HS-27A (cell line): ENCODE measurements around the gene NCBP1.
A peak's percentile ranks its signal among the peaks of the same experiment; 100 is the strongest.

ENCODE experiments used
- DNase-seq: peaks from one replicate; pipeline ENCODE4 v3.0.0-alpha.2; 2012; ENCODE audit warnings: low read depth, missing footprints

The NCBP1 gene

GRCh38 chr9:97627624-97628023 lies 6.0 kb upstream of the NCBP1 start:
- DNase-seq = no peak

DNA sequence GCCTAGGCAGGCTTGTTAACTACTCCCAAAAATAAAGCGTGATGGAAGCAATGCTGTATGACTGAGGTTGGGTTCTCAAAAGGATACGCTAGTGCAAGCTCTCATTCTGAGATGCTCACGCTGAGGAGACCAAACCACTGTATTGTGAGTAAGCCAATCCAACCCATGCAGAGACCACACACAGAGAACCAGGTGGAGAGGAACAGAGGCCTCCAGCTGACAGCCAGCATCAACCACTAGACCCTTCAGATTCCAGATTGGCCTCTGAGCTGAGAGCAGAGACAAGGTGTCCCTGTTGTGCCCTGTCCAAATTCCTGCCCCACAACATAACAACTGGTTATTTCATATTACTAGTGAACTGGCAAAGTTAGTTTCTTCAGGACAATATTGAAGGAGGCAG lies 5.0 kb upstream of the NCBP1 start:
- DNase-seq = no peak

DNA sequence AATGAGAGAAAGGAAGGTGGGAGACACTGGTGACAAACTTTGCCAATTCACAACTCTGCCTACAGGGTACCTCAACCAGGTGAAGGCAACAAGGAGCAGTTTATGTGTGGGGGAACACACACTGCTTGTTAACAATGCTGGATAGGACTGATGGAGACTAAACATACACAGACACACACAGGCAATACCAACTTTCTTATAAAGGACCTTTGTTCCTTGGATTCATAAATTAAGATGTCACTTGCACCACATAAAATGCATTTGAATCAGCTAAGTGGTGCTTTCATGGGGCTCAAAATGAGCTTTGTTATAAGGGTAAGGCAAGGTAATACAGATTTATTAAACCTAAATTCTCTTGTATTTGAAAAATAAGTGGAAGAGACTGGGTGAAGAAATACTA lies 4.5 kb upstream of the NCBP1 start:
- no peak for DNase-seq

- DNase-seq = no peak
These were observed 3.0 kb upstream of the NCBP1 start for GRCh38 chr9:97630591-97630990.

GRCh38 chr9:97632248-97632984 lies 1.2 kb upstream of the NCBP1 start:
- peak; percentile 76 for DNase-seq

DNA sequence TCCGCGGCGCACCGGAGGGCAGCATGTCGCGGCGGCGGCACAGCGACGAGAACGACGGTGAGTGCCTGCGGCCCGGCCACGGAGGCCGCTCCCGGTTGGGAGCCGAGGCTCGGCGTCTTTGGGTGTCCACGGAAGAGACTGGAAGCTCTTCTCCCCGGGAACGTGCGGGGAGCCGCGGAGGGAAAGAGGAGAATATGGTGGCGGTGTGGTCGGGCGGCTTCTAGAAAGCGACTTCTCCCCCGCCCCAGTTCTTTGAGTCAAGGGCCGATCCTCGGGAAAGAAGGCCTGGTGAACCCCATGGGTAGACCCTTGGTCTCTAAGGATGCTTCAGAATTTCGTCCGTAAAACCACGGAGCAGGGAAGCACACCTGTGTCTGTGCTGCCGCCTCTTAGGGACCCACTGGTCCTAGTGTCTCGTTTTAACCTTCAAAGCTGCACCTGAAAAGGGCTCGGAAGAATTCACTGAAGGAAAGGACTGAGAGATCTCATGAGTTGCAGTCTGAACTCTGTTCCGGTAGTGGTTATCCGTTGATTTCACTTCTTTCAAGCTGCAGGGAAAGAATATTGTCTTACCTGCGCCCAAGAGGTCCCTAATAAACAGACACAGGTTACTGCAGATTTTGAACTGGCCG lies 354 bp downstream of the NCBP1 start:
- DNase-seq = no peak

DNA sequence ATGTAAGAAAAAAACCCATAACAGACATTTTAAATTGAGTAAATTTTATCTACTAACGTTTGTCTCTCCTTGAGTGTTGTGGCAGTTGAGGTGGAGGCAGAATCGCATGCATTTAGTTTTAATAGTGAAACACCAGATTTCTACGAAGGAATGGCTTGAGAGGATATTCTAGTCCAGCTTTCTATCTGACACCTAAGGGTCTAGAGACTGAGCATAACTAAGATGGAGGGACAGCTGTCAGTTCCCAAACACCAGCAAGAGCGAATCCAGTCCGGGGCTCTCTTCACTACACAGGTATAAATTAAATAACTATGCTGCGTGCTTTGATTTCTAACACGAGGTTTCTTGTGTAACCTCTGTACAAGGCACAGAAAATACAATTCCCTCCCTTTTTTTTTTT lies 1.4 kb downstream of the NCBP1 start:
- DNase-seq = no peak

- no peak for DNase-seq
These were observed 3.3 kb downstream of the NCBP1 start for GRCh38 chr9:97636903-97637302.

DNA sequence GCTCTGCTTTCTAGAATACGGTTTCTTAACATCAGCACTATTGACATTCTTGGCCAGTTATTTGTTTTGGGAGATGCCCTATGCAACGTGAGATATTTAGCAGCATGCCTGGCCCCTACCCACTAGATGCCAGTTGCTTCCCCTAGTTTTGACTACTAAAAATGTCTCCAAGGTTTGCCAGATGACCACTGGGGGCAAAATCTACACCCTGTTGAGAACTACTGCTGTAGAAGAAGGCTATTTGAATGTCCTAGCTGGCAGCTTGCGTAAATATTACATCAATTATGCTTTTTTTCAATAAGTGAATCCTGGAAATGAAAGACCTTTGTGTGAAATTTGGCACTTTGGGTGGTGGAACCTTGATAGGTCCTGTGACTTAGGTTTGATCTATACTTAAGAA lies 5.0 kb downstream of the NCBP1 start:
- no peak for DNase-seq

DNA sequence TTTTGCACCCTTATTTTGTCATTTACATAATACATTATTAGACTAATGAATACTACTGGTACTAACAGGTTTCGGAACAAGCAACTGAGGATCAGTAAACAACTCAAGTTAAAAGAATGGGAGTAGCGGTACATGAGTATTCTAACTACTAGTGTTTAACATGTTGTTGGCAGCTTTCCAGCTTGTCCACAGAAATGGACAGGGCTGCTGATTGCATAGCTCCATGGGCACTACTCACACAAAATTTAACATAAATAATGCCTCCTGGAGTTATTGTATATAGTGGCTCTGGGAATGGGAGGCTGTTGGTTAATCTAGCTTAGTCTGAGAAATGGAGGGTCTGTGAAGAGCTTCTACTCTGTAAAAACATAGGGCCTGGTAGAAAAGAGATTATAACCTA lies 6.7 kb downstream of the NCBP1 start:
- DNase-seq = no peak

- no peak for DNase-seq
These were observed 12.1 kb downstream of the NCBP1 start for GRCh38 chr9:97645720-97646119.

DNA sequence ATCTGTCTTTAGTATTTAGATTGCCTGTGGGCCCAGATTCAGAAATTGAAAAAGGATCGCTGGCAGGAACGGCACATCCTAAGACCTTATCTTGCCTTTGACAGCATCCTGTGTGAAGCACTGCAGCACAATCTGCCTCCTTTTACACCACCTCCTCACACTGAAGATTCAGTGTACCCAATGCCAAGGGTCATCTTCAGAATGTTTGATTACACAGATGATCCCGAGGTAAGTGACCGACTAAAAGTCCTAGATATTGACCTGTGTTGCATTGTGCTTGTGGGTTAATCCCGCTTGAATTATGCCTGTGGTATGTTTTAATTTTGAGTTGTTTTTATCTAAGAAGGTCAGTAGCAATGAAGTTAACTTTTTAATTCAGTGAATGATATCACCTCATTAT lies 14.4 kb downstream of the NCBP1 start:
- DNase-seq = no peak

GRCh38 chr9:97651646-97652045 lies 18.0 kb downstream of the NCBP1 start:
- no peak for DNase-seq

DNA sequence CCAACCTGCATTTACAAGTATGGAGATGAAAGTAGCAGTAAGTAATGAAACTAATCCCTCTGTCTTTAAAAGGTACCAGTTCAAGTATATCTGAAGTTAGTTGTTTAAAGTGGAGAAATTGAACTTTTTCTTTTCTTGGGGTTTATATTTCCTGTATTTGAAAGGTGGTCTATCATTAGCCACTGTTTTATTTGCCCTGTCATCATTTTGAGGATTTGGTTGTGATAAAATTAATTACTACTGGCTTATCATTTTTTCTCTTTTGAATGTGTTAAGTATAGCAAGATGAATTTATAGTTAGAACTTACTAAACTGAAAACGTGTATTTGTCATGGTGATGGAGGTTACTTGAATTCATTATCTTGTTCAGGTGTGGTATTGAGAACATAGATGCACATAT lies 25.1 kb downstream of the NCBP1 start:
- DNase-seq = no peak

DNA sequence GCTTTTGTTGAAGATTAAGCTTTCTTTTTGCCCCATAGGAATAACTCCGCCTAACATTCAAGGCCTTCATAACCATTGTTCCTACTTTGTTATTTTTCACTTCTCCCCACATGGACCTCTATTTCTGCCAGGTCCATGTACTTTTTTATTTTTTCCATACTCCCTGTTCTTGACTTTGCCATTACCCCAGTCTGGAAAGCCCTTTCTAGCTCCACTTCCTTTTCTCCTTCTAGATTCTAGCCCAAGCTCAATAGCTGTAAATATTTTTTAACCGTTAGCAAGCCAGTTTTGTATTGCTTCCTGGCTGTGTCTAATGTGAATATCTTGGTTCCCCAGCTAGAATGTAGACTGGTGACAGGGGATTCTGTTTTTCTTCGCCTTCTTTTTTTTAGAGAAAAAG lies 26.1 kb downstream of the NCBP1 start:
- no peak for DNase-seq

- DNase-seq = no peak
These were observed 26.7 kb downstream of the NCBP1 start for GRCh38 chr9:97660340-97660739.

DNA sequence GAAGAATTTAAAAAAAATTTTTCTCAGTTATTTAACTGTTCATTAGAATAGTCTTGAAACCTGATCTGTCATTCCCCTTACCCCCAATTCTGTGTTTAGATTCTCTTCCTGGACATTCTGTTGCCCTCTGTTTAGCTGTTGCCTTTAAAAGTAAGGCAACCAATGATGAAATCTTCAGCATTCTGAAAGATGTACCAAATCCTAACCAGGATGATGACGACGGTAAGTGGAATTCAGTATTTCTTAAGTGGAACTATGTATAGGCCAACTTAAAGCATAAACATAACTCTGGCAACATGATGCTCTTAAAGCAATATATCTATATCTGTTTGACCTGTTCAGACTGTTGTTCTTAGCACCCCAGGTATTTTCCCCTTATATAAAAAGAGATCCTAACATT lies 27.2 kb downstream of the NCBP1 start:
- no peak for DNase-seq

DNA sequence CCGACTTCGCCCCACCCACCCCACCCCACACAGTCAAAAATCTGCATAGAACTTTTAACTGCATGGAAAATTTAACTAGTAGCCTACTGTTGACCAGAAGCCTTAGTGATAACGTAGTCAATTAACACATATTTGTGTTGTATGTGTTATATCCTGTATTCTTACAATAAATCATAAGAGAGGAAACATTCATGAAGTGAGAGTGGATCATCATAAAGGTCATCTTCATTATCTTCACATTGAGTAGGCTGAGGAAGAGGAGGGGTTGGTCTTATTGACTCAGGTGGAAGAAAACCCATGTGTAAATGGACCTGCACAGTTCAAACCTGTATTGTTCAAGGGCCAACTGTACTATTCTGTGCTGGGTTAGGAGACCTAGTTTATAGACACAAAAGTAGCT lies 32.1 kb downstream of the NCBP1 start:
- no peak for DNase-seq

GRCh38 chr9:97666907-97667686 lies 33.5 kb downstream of the NCBP1 start:
- no peak for DNase-seq

GRCh38 chr9:97668485-97668884 lies 34.9 kb downstream of the NCBP1 start:
- DNase-seq = no peak

GRCh38 chr9:97670586-97670985 lies 37.0 kb downstream of the NCBP1 start:
- DNase-seq = no peak

DNA sequence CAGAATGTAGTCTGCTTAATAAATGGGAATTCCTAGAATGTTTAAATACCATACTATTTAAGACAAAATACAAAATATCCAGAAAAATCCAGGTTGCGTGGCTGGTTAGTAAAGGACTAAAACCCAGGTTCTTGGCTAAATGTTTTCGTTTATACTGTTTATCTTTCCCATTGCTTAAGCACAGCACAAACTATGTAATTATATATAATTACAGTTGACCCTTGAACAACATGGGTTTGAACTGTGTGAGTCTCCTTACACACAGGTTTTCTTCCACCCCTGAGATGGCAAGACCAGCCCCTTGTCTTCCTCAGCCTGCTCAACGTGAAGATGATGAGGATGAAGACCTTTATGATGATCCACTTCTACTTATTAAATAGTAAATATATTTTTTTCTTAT lies 38.8 kb downstream of the NCBP1 start:
- DNase-seq = no peak

GRCh38 chr9:97673922-97674321 lies 40.3 kb downstream of the NCBP1 start:
- no peak for DNase-seq
